Measurements from ENCODE around the gene PHF21B. TPM values are rescaled to one million over a fixed set of nuclear protein-coding genes. Genes with fewer than 3 reads are reported as not detected.

PHF21B gene
- total and polyA plus RNA-seq, 2 of the 8 experiments (the other 6 are each of a cell fraction or from before 2014, with no cell fraction given), result 19.3 to 68.1 TPM

GRCh38 chr22:44947846-44948245 is 62.0 kb downstream of the PHF21B start:
- Histone ChIP-seq H4K5ac (ENCODE audit: insufficient read length, low read depth, low read length) (no peak overlapping the region), H3K36me3 (ENCODE audit: control insufficient read depth in 2 of 4, insufficient read depth in 4 of 4, low read length in 3 of 4) (peaks cover 0 to 10% (median 7%) of the 10 kb centered on the region in 4 experiments; a peak in 5 of 8 replicates), H3K4me3 (ENCODE audit: extremely low read depth in 1 of 4, insufficient read depth in 2 of 4, low read depth in 3 of 4, low read length in 4 of 4) (no peak overlapping the region), H3K4me1 (replicated peaks in 1 of 4; ENCODE audit: control insufficient read depth in 3 of 4, insufficient read depth in 4 of 4, low read length in 3 of 4) (peaks cover 0 to 17% (median 10%) of the 10 kb centered on the region in 4 experiments; a peak in 5 of 7 replicates), H3K14ac (ENCODE audit: insufficient read length) (no peak overlapping the region), H3K79me2 (ENCODE audit: control insufficient read depth in 1 of 2, insufficient read depth in 2 of 2, low read length in 2 of 2) (peaks cover 0 to 4% of the 10 kb centered on the region in 2 experiments; a peak in 2 of 4 replicates), H2BK120ac (replicated peaks; ENCODE audit: low read depth, low read length) (no peak overlapping the region), H3K4me2 (ENCODE audit: insufficient read depth in 1 of 2, low read depth in 2 of 2, low read length in 2 of 2) (no peak overlapping the region), H4K8ac (ENCODE audit: extremely low read depth, insufficient read depth, low read length) (no peak overlapping the region), H3K23ac (ENCODE audit: insufficient read length) (no peak overlapping the region), H2BK5ac (ENCODE audit: low read depth, low read length) (no peak overlapping the region), H2BK15ac (ENCODE audit: low read length) (no peak overlapping the region), H3K23me2 (ENCODE audit: low read depth, low read length) (no peaks in the 10 kb centered on the region; the same call in 1 of the 2 replicates), H3K56ac (replicated peaks; ENCODE audit: insufficient read length, low read depth, low read length) (no peak overlapping the region), H3K18ac (ENCODE audit: extremely low read depth, low read length) (no peak overlapping the region), H2AFZ (ENCODE audit: low read length) (no peak overlapping the region), H3K9me3 (ENCODE audit: insufficient read depth in 2 of 2, low read depth in 1 of 2, low read length in 1 of 2) (peaks cover 10 to 11% of the 10 kb centered on the region in 2 experiments; a peak in 3 of 4 replicates), H3K27me3 (replicated peaks in 1 of 4; ENCODE audit: control insufficient read depth in 3 of 4, extremely low read depth in 1 of 4, insufficient read depth in 3 of 4, low read length in 3 of 4) (no peaks in the 10 kb centered on the region), H4K91ac (replicated peaks; ENCODE audit: insufficient read length, low read length) (no peak overlapping the region), H3K27ac (ENCODE audit: low read depth, low read length) (no peak overlapping the region), H3K4ac (replicated peaks; ENCODE audit: insufficient read length, low read depth, low read length) (no peak overlapping the region), H4K20me1 (replicated peaks in 1 of 2; ENCODE audit: control insufficient read depth in 1 of 2, insufficient read depth in 2 of 2, low read length in 2 of 2) (peaks cover 10 to 27% of the 10 kb centered on the region in 2 experiments), H2BK12ac (ENCODE audit: low read depth, low read length) (no peak overlapping the region), H2BK20ac (ENCODE audit: low read length) (no peak overlapping the region; the same call in 1 of the 2 replicates), H3K9ac (replicated peaks in 1 of 4; ENCODE audit: extremely low read depth in 1 of 4, low read depth in 3 of 4, low read length in 3 of 4) (no peak overlapping the region), H2AK5ac (ENCODE audit: low read depth, low read length) (no peak overlapping the region), H3K79me1 (ENCODE audit: low read depth, low read length) (peaks cover 15% of the 10 kb centered on the region; the same call in 1 of the 2 replicates)
- POLR2A ChIA-PET (ENCODE audit: partially characterized antibody), result interaction anchor here (1.9 kb wide), 1 partner anchor 9 kb away, joined by 6 read pairs; no protein-coding TSS in a partner anchor
- DNase-seq (ENCODE audit: low read depth in 1 of 2, low spot score in 2 of 2) (no peak), FAIRE-seq (no peak)
- WGBS, 2 experiments (ENCODE audit: extremely low coverage in 1 of 2, insufficient coverage in 1 of 2, insufficient read length in 1 of 2, insufficient replicate concordance in 2 of 2, low coverage in 1 of 2, low lambda C conversion rate in 2 of 2, missing lambda C conversion rate in 1 of 2), result 94% methylated on average over 13 of the region's 13 CpGs; no CpG with 5 or more reads in 1 of the 2 experiments
- CTCF ChIA-PET (ENCODE audit: partially characterized antibody), result interaction anchor here (0.5 to 1.3 kb wide), 2 partner anchors 75 to 153 kb away, joined by 3 to 5 read pairs; no protein-coding TSS in a partner anchor
- TF ChIP-seq POLR2AphosphoS5 (IDR thresholded peaks at IDR 0.05; ENCODE audit: low read depth, low read length), result no peak
- no peak for TF ChIP-seq RNF2 (IDR thresholded peaks at IDR 0.05; ENCODE audit: borderline replicate concordance, low read depth, low read length, missing control alignments, poor library complexity, severe bottlenecking)
- no peak for TF ChIP-seq TAF1 (IDR thresholded peaks at IDR 0.05; ENCODE audit: low read depth, low read length)
- TF ChIP-seq PHF8 (conservative IDR thresholded peaks at IDR 0.05; ENCODE audit: low read depth, low read length), result no peak
- TF ChIP-seq SUZ12 (IDR thresholded peaks at IDR 0.05; ENCODE audit: low read length), result no peak
- no peak for TF ChIP-seq BCL11A (IDR thresholded peaks at IDR 0.05; ENCODE audit: low read depth in 2 of 2, low read length in 2 of 2)
- TF ChIP-seq KDM1A (IDR thresholded peaks at IDR 0.05; ENCODE audit: borderline replicate concordance, low read length), result no peak
- no peak for TF ChIP-seq MAX (IDR thresholded peaks at IDR 0.05)
- no peak for TF ChIP-seq TBP (IDR thresholded peaks at IDR 0.05; ENCODE audit: low read depth, low read length)
- no peak for TF ChIP-seq POU5F1 (IDR thresholded peaks at IDR 0.05; ENCODE audit: low read depth, low read length)
- TF ChIP-seq SIN3A (conservative IDR thresholded peaks at IDR 0.05 in 1 of 2, IDR thresholded peaks at IDR 0.05 in 1 of 2; ENCODE audit: low read depth in 1 of 2, low read length in 2 of 2), result no peak
- TF ChIP-seq ATF3 (IDR thresholded peaks at IDR 0.05; ENCODE audit: insufficient read depth, low read depth, low read length), result no peak

Data from H1 (cell line).